DMS 273 (cell line): ENCODE data around the gene ENPP1.
A peak's percentile ranks its signal among the peaks of the same experiment; 100 is the strongest.
"Not testable (repeated sequence)": the region's sequence is repeated elsewhere in the genome, so short reads cannot be mapped to it uniquely, and the experiment has no call there.

ENCODE experiments used
- DNase-seq: peaks from one replicate; lab custom pipeline; 2025; ENCODE audit not compliant: unreplicated experiment; lab: John Stamatoyannopoulos, UW

The ENPP1 gene

GRCh38 chr6:131911951-131912350 lies 104.1 kb downstream of the ENPP1 start:
- DNase-seq, result no peak

- DNase-seq, result no peak
Measured at GRCh38 chr6:131914234-131914633, 106.4 kb downstream of the ENPP1 start.

- peak; percentile 86 for DNase-seq
Measured at GRCh38 chr6:131914967-131915751, 107.3 kb downstream of the ENPP1 start.

GRCh38 chr6:131916091-131916796 lies 108.4 kb downstream of the ENPP1 start:
- DNase-seq, result not testable (repeated sequence)

- DNase-seq, result no peak
Measured at GRCh38 chr6:131916847-131917246, 109.0 kb downstream of the ENPP1 start.

- no peak for DNase-seq
Measured at GRCh38 chr6:131917318-131917717, 109.5 kb downstream of the ENPP1 start.

- peak; percentile 38 for DNase-seq
Measured at GRCh38 chr6:131917763-131918649, 110.2 kb downstream of the ENPP1 start.

- no peak for DNase-seq
Measured at GRCh38 chr6:131918650-131919355, 111.0 kb downstream of the ENPP1 start.

- no peak for DNase-seq
Measured at GRCh38 chr6:131920656-131921055, 112.8 kb downstream of the ENPP1 start.

- DNase-seq, result peak; percentile 89
Measured at GRCh38 chr6:131923356-131923755, 115.5 kb downstream of the ENPP1 start.

- DNase-seq, result peak; percentile 71
Measured at GRCh38 chr6:131924881-131925474, 117.2 kb downstream of the ENPP1 start.

- peak; percentile 27 for DNase-seq
Measured at GRCh38 chr6:131929264-131929663, 121.4 kb downstream of the ENPP1 start.

GRCh38 chr6:131929976-131930375 lies 122.2 kb downstream of the ENPP1 start:
- DNase-seq, result no peak

- DNase-seq, result peak; percentile 62
Measured at GRCh38 chr6:131931063-131931750, 123.4 kb downstream of the ENPP1 start.

- DNase-seq, result no peak
Measured at GRCh38 chr6:131936156-131936555, 128.3 kb downstream of the ENPP1 start.

- DNase-seq, result peak; percentile 37
Measured at GRCh38 chr6:131937226-131937625, 129.4 kb downstream of the ENPP1 start.

GRCh38 chr6:131937703-131938631 lies 130.1 kb downstream of the ENPP1 start:
- no peak for DNase-seq
